ENCODE data around the gene FOSL2.

The FOSL2 gene

GRCh38 chr2:28394331-28394877, 1.7 kb downstream of the FOSL2 start:
- peak overlapping the region; percentile 87 to 100 (median 99) for H3K9ac ChIP-seq (ENCODE audit: low read length in 5 of 5)
- H3K27ac ChIP-seq (ENCODE audit: low read depth, low read length) = peak overlapping the region; percentile 100
- H3K4me3 ChIP-seq (ENCODE audit: low read depth in 1 of 5, low read length in 5 of 5) = peak overlapping the region; percentile 91 to 98 (median 95)
- H3K27me3 ChIP-seq (ENCODE audit: control insufficient read depth in 5 of 5, insufficient read depth in 4 of 5, low read length in 5 of 5) = peaks cover 0 to 3% (median 0%) of the 10 kb centered on the region in 5 donors
- peaks cover 13 to 68% (median 59%) of the 10 kb centered on the region in 5 donors for H3K4me1 ChIP-seq (ENCODE audit: control insufficient read depth in 5 of 5, insufficient read depth in 5 of 5, low read length in 5 of 5)
- H3K36me3 ChIP-seq (ENCODE audit: control insufficient read depth in 5 of 5, insufficient read depth in 5 of 5, low read length in 5 of 5) = peaks cover 0 to 6% (median 0%) of the 10 kb centered on the region in 5 donors
- H3K9me3 ChIP-seq (ENCODE audit: control insufficient read depth in 5 of 5, low read length in 5 of 5) = no peaks in the 10 kb centered on the region

- Histone ChIP-seq H3K9me3 (ENCODE audit: control insufficient read depth in 5 of 5, low read length in 5 of 5) (no peaks in the 10 kb centered on the region), H3K27me3 (ENCODE audit: control insufficient read depth in 5 of 5, insufficient read depth in 4 of 5, low read length in 5 of 5) (peaks cover 0 to 3% (median 0%) of the 10 kb centered on the region in 5 donors), H3K9ac (ENCODE audit: low read length in 5 of 5) (peak overlapping the region; percentile 87 to 100 (median 99)), H3K4me1 (ENCODE audit: control insufficient read depth in 5 of 5, insufficient read depth in 5 of 5, low read length in 5 of 5) (peaks cover 12 to 68% (median 59%) of the 10 kb centered on the region in 5 donors), H3K36me3 (ENCODE audit: control insufficient read depth in 5 of 5, insufficient read depth in 5 of 5, low read length in 5 of 5) (peaks cover 0 to 10% (median 0%) of the 10 kb centered on the region in 5 donors), H3K27ac (ENCODE audit: low read depth, low read length) (peak overlapping the region; percentile 100), H3K4me3 (ENCODE audit: low read depth in 1 of 5, low read length in 5 of 5) (peak overlapping the region; percentile 91 to 98 (median 95))
Observed at GRCh38 chr2:28394997-28395333, 2.3 kb downstream of the FOSL2 start.

GRCh38 chr2:28395334-28396061, 2.8 kb downstream of the FOSL2 start:
- H3K27me3 ChIP-seq (ENCODE audit: control insufficient read depth in 5 of 5, insufficient read depth in 4 of 5, low read length in 5 of 5) = peaks cover 0 to 3% (median 0%) of the 10 kb centered on the region in 5 donors
- H3K9me3 ChIP-seq (ENCODE audit: control insufficient read depth in 5 of 5, low read length in 5 of 5) = no peaks in the 10 kb centered on the region
- peak overlapping the region; percentile 100 for H3K27ac ChIP-seq (ENCODE audit: low read depth, low read length)
- peaks cover 13 to 70% (median 63%) of the 10 kb centered on the region in 5 donors for H3K4me1 ChIP-seq (ENCODE audit: control insufficient read depth in 5 of 5, insufficient read depth in 5 of 5, low read length in 5 of 5)
- H3K9ac ChIP-seq (ENCODE audit: low read length in 5 of 5) = peak overlapping the region; percentile 87 to 100 (median 99)
- H3K36me3 ChIP-seq (ENCODE audit: control insufficient read depth in 5 of 5, insufficient read depth in 5 of 5, low read length in 5 of 5) = peaks cover 0 to 14% (median under 1%) of the 10 kb centered on the region in 5 donors
- H3K4me3 ChIP-seq (ENCODE audit: low read depth in 1 of 5, low read length in 5 of 5) = peak overlapping the region; percentile 91 to 98 (median 95)

- Histone ChIP-seq H3K9ac (ENCODE audit: low read length in 5 of 5) (peak overlapping the region in 4 of 5 donors; percentile 71 to 100 (median 93)), H3K4me1 (ENCODE audit: control insufficient read depth in 5 of 5, insufficient read depth in 5 of 5, low read length in 5 of 5) (peaks cover 10 to 75% (median 68%) of the 10 kb centered on the region in 5 donors), H3K4me3 (ENCODE audit: low read depth in 1 of 5, low read length in 5 of 5) (peak overlapping the region; percentile 48 to 98 (median 95))
Observed at GRCh38 chr2:28397043-28397381, 4.4 kb downstream of the FOSL2 start.

GRCh38 chr2:28398101-28398834, 5.6 kb downstream of the FOSL2 start:
- peaks cover 10 to 85% (median 80%) of the 10 kb centered on the region in 5 donors for H3K4me1 ChIP-seq (ENCODE audit: control insufficient read depth in 5 of 5, insufficient read depth in 5 of 5, low read length in 5 of 5)
- peaks cover 0 to 35% (median 10%) of the 10 kb centered on the region in 5 donors for H3K36me3 ChIP-seq (ENCODE audit: control insufficient read depth in 5 of 5, insufficient read depth in 5 of 5, low read length in 5 of 5)
- peak overlapping the region; percentile 100 for H3K27ac ChIP-seq (ENCODE audit: low read depth, low read length)
- no peaks in the 10 kb centered on the region for H3K9me3 ChIP-seq (ENCODE audit: control insufficient read depth in 5 of 5, low read length in 5 of 5)
- H3K9ac ChIP-seq (ENCODE audit: low read length in 5 of 5) = peak overlapping the region; percentile 49 to 100 (median 71)
- H3K27me3 ChIP-seq (ENCODE audit: control insufficient read depth in 5 of 5, insufficient read depth in 4 of 5, low read length in 5 of 5) = peaks cover 0 to 3% (median 0%) of the 10 kb centered on the region in 5 donors
- peak overlapping the region; percentile 48 to 98 (median 95) for H3K4me3 ChIP-seq (ENCODE audit: low read depth in 1 of 5, low read length in 5 of 5)

More at GRCh38 chr2:28397043-28397381, 4.4 kb downstream of the FOSL2 start:
- H3K27ac ChIP-seq (ENCODE audit: low read depth, low read length) = peak overlapping the region; percentile 100
- H3K36me3 ChIP-seq (ENCODE audit: control insufficient read depth in 5 of 5, insufficient read depth in 5 of 5, low read length in 5 of 5) = peaks cover 0 to 22% (median 4%) of the 10 kb centered on the region in 5 donors
- peaks cover 0 to 3% (median 0%) of the 10 kb centered on the region in 5 donors for H3K27me3 ChIP-seq (ENCODE audit: control insufficient read depth in 5 of 5, insufficient read depth in 4 of 5, low read length in 5 of 5)
- no peaks in the 10 kb centered on the region for H3K9me3 ChIP-seq (ENCODE audit: control insufficient read depth in 5 of 5, low read length in 5 of 5)

- H3K27ac ChIP-seq (ENCODE audit: low read depth, low read length) = peak overlapping the region; percentile 100
- peaks cover 10 to 91% (median 83%) of the 10 kb centered on the region in 5 donors for H3K4me1 ChIP-seq (ENCODE audit: control insufficient read depth in 5 of 5, insufficient read depth in 5 of 5, low read length in 5 of 5)
- no peak overlapping the region for H3K4me3 ChIP-seq (ENCODE audit: low read depth in 1 of 5, low read length in 5 of 5)
- peak overlapping the region in 3 of 5 donors; percentile 39 to 100 (median 71) for H3K9ac ChIP-seq (ENCODE audit: low read length in 5 of 5)
- no peaks in the 10 kb centered on the region for H3K9me3 ChIP-seq (ENCODE audit: control insufficient read depth in 5 of 5, low read length in 5 of 5)
- peaks cover 0 to 45% (median 20%) of the 10 kb centered on the region in 5 donors for H3K36me3 ChIP-seq (ENCODE audit: control insufficient read depth in 5 of 5, insufficient read depth in 5 of 5, low read length in 5 of 5)
- H3K27me3 ChIP-seq (ENCODE audit: control insufficient read depth in 5 of 5, insufficient read depth in 4 of 5, low read length in 5 of 5) = peaks cover 0 to 3% (median 0%) of the 10 kb centered on the region in 5 donors
Observed at GRCh38 chr2:28399289-28399688, 6.6 kb downstream of the FOSL2 start.

- Histone ChIP-seq H3K9ac (ENCODE audit: low read length in 5 of 5) (no peak overlapping the region), H3K9me3 (ENCODE audit: control insufficient read depth in 5 of 5, low read length in 5 of 5) (no peaks in the 10 kb centered on the region), H3K4me1 (ENCODE audit: control insufficient read depth in 5 of 5, insufficient read depth in 5 of 5, low read length in 5 of 5) (peaks cover 10 to 91% (median 76%) of the 10 kb centered on the region in 5 donors), H3K27me3 (ENCODE audit: control insufficient read depth in 5 of 5, insufficient read depth in 4 of 5, low read length in 5 of 5) (peaks cover 0 to 3% (median 0%) of the 10 kb centered on the region in 5 donors), H3K36me3 (ENCODE audit: control insufficient read depth in 5 of 5, insufficient read depth in 5 of 5, low read length in 5 of 5) (peaks cover 0 to 52% (median 27%) of the 10 kb centered on the region in 5 donors), H3K4me3 (ENCODE audit: low read depth in 1 of 5, low read length in 5 of 5) (no peak overlapping the region), H3K27ac (ENCODE audit: low read depth, low read length) (no peak overlapping the region)
Observed at GRCh38 chr2:28399956-28400355, 7.3 kb downstream of the FOSL2 start.

GRCh38 chr2:28400419-28400818, 7.8 kb downstream of the FOSL2 start:
- no peak overlapping the region for H3K9ac ChIP-seq (ENCODE audit: low read length in 5 of 5)
- H3K4me1 ChIP-seq (ENCODE audit: control insufficient read depth in 5 of 5, insufficient read depth in 5 of 5, low read length in 5 of 5) = peaks cover 10 to 96% (median 72%) of the 10 kb centered on the region in 5 donors
- peaks cover 0 to 56% (median 31%) of the 10 kb centered on the region in 5 donors for H3K36me3 ChIP-seq (ENCODE audit: control insufficient read depth in 5 of 5, insufficient read depth in 5 of 5, low read length in 5 of 5)
- H3K4me3 ChIP-seq (ENCODE audit: low read depth in 1 of 5, low read length in 5 of 5) = no peak overlapping the region
- no peaks in the 10 kb centered on the region for H3K9me3 ChIP-seq (ENCODE audit: control insufficient read depth in 5 of 5, low read length in 5 of 5)
- H3K27me3 ChIP-seq (ENCODE audit: control insufficient read depth in 5 of 5, insufficient read depth in 4 of 5, low read length in 5 of 5) = peaks cover 0 to 3% (median 0%) of the 10 kb centered on the region in 5 donors
- no peak overlapping the region for H3K27ac ChIP-seq (ENCODE audit: low read depth, low read length)

GRCh38 chr2:28400921-28401320, 8.3 kb downstream of the FOSL2 start:
- Histone ChIP-seq H3K36me3 (ENCODE audit: control insufficient read depth in 5 of 5, insufficient read depth in 5 of 5, low read length in 5 of 5) (peaks cover 0 to 61% (median 36%) of the 10 kb centered on the region in 5 donors), H3K4me1 (ENCODE audit: control insufficient read depth in 5 of 5, insufficient read depth in 5 of 5, low read length in 5 of 5) (peaks cover 9 to 99% (median 69%) of the 10 kb centered on the region in 5 donors)

More at GRCh38 chr2:28400921-28401320, 8.3 kb downstream of the FOSL2 start:
- no peak overlapping the region for H3K4me3 ChIP-seq (ENCODE audit: low read depth in 1 of 5, low read length in 5 of 5)
- H3K27ac ChIP-seq (ENCODE audit: low read depth, low read length) = no peak overlapping the region
- H3K9ac ChIP-seq (ENCODE audit: low read length in 5 of 5) = no peak overlapping the region
- H3K9me3 ChIP-seq (ENCODE audit: control insufficient read depth in 5 of 5, low read length in 5 of 5) = no peaks in the 10 kb centered on the region
- H3K27me3 ChIP-seq (ENCODE audit: control insufficient read depth in 5 of 5, insufficient read depth in 4 of 5, low read length in 5 of 5) = peaks cover 0 to 3% (median 0%) of the 10 kb centered on the region in 5 donors

Data from subcutaneous abdominal adipose tissue (tissue), 5 donors.